SU-DHL-6 (cell line): Measurements from ENCODE around the gene MDM4.

Source experiments
- CTCF ChIP-seq: fragments of 200-600 bp; sonication (generic); IDR thresholded peaks from one replicate; pipeline ENCODE4 v1.5.1; 2017; ENCODE audit warnings: antibody characterized with exemption, mild to moderate bottlenecking, low read length, moderate library complexity; ENCODE audit not compliant: insufficient read depth, poor library complexity, severe bottlenecking
- EZH2phosphoT487 ChIP-seq: fragments of 200-600 bp; sonication (generic), shearing (Covaris generic); conservative IDR thresholded peaks from 2 replicates; pipeline ENCODE4 v1.6.1; 2018; ENCODE audit warnings: mild to moderate bottlenecking, antibody characterized with exemption, low read length, moderate library complexity, mixed read lengths

- no peak for TF ChIP-seq CTCF
- TF ChIP-seq EZH2phosphoT487, result no peak
Measured at GRCh38 chr1:204588826-204589225, 72.6 kb downstream of the MDM4 start.
